Activated B cell treated with CpG ODN at 0.5 μM for 24 hours (primary cell): Measurements from ENCODE around the gene PSD4. TPM values are rescaled to one million over a fixed set of nuclear protein-coding genes. Genes with fewer than 3 reads are reported as not detected.

Experiments
- ATAC-seq: fragments of 200-7000 bp; cut with Tn5 transposase; one replicate; pipeline ENCODE4 v1.10.0; 2021; ENCODE audit warnings: low read depth, mild to moderate bottlenecking, moderate library complexity
- CTCF ChIA-PET: fragments of 350-600 bp; sonication (Branson Sonifier 250); formaldehyde crosslinking; loops from one replicate; lab custom pipeline; 2021; ENCODE audit warnings: antibody characterized with exemption; lab: Charles Lee
- POLR2A ChIA-PET: fragments of 350-600 bp; sonication (Branson Sonifier 250); formaldehyde crosslinking; loops from one replicate; lab custom pipeline; 2021; ENCODE audit warnings: antibody characterized with exemption; lab: Charles Lee
- DNase-seq: peaks from one replicate; pipeline ENCODE4 v3.0.0; 2022
- H3K27ac Mint-ChIP-seq: one replicate; pipeline ENCODE4 v1.8.0; 2020; ENCODE audit warnings: mixed read lengths
- H3K27me3 Mint-ChIP-seq: one replicate; pipeline ENCODE4 v1.8.0; 2021; ENCODE audit warnings: mixed read lengths
- H3K36me3 Mint-ChIP-seq: one replicate; pipeline ENCODE4 v1.8.0; 2021; ENCODE audit warnings: low read depth, mixed read lengths
- H3K4me1 Mint-ChIP-seq: one replicate; pipeline ENCODE4 v1.8.0; 2021; ENCODE audit warnings: mixed read lengths
- H3K4me3 Mint-ChIP-seq: one replicate; pipeline ENCODE4 v1.8.0; 2020; ENCODE audit warnings: mild to moderate bottlenecking, mixed read lengths
- H3K9me3 Mint-ChIP-seq: one replicate; pipeline ENCODE4 v1.8.0; 2020; ENCODE audit warnings: mixed read lengths
- intact Hi-C: fragments of 100-400 bp; cut with micrococcal nuclease; formaldehyde crosslinking; loops from one replicate; pipeline ENCODE4 v1.15.1; 2024
- total RNA-seq: library from RNA; stranded (reverse); gene quantifications from 2 replicates; pipeline ENCODE4 v1.2.3, GENCODE V29; 2022
- TF ChIP-seq, protein P1 (sequence below): fragments of 200-600 bp; IDR thresholded peaks from one replicate; pipeline ENCODE4 v1.8.0; 2022; ENCODE audit warnings: antibody characterized with exemption, mild to moderate bottlenecking

PSD4 gene
- total RNA-seq, 1 donor from 2014 or later: 182 TPM

DNA sequence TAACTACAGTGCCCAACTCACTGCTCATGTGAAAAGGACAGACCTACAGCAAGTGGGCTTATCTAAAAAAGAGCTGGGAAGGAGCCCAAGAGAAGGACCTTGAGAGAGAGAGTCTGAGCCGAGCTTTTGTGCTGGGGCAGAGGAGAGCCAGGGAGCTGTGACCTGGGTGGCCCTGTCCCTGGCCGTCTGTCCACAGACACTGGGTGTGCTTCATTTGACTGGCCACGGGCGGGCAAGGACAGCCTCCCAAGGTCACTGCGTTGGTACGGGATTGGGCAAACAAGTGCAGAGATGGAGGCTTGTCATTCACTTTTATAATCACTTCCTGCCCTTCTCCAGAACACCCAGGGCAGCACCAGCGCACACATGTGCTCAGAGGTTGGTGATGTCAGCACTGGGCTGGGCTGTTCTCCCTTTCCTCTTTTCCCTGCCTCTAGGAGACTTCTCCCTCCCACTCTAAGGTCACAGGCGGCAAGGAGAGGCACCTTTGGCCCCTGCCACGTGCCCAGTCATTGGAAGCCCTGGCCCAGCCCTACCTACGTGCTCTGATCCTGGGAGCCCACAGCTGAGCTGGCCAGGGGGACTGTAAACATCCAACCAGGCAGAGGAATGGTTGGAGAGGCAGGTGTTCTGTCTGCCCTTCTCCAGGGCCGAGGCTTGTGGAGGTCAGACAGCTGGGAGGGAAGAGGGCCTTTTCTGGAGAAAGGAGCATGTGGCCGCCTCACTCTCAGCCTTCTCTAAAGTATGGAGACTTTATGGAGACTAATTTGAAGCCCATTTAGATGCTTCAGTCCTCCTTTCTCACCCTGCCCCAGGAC lies 6.4 kb upstream of the PSD4 start:
- ATAC-seq (no peak), DNase-seq (no peak)
- Mint-ChIP-seq H3K36me3 (peaks cover 3% of the 10 kb centered on the region), H3K27me3 (no peaks in the 10 kb centered on the region), H3K9me3 (peaks cover 4% of the 10 kb centered on the region), H3K4me1 (peaks cover 42% of the 10 kb centered on the region), H3K4me3 (no peak overlapping the region), H3K27ac (peak overlapping the region; percentile 59)
- intact Hi-C loops: no loop called here
- POLR2A ChIA-PET: interaction anchor here (1.1 kb wide), 1 partner anchor 11 kb away, joined by 3 read pairs; no protein-coding TSS in a partner anchor
- TF ChIP-seq, protein P1, sequence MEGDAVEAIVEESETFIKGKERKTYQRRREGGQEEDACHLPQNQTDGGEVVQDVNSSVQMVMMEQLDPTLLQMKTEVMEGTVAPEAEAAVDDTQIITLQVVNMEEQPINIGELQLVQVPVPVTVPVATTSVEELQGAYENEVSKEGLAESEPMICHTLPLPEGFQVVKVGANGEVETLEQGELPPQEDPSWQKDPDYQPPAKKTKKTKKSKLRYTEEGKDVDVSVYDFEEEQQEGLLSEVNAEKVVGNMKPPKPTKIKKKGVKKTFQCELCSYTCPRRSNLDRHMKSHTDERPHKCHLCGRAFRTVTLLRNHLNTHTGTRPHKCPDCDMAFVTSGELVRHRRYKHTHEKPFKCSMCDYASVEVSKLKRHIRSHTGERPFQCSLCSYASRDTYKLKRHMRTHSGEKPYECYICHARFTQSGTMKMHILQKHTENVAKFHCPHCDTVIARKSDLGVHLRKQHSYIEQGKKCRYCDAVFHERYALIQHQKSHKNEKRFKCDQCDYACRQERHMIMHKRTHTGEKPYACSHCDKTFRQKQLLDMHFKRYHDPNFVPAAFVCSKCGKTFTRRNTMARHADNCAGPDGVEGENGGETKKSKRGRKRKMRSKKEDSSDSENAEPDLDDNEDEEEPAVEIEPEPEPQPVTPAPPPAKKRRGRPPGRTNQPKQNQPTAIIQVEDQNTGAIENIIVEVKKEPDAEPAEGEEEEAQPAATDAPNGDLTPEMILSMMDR: no peak
- CTCF ChIA-PET: no interaction called here

GRCh38 chr2:113167962-113168340 lies 5.8 kb upstream of the PSD4 start:
- CTCF ChIA-PET: no interaction called here
- H3K27me3 Mint-ChIP-seq: no peaks in the 10 kb centered on the region
- DNase-seq: no peak
- H3K4me1 Mint-ChIP-seq: peaks cover 48% of the 10 kb centered on the region
- H3K36me3 Mint-ChIP-seq: peaks cover 3% of the 10 kb centered on the region
- intact Hi-C loops: no loop called here
- H3K9me3 Mint-ChIP-seq: peaks cover 4% of the 10 kb centered on the region
- POLR2A ChIA-PET: interaction anchor here (1.1 kb wide), 1 partner anchor 12 kb away, joined by 3 read pairs; no protein-coding TSS in a partner anchor
- no peak overlapping the region for H3K4me3 Mint-ChIP-seq
- peak overlapping the region; percentile 75 for H3K27ac Mint-ChIP-seq
- TF ChIP-seq, protein P1: no peak
- no peak for ATAC-seq

DNA sequence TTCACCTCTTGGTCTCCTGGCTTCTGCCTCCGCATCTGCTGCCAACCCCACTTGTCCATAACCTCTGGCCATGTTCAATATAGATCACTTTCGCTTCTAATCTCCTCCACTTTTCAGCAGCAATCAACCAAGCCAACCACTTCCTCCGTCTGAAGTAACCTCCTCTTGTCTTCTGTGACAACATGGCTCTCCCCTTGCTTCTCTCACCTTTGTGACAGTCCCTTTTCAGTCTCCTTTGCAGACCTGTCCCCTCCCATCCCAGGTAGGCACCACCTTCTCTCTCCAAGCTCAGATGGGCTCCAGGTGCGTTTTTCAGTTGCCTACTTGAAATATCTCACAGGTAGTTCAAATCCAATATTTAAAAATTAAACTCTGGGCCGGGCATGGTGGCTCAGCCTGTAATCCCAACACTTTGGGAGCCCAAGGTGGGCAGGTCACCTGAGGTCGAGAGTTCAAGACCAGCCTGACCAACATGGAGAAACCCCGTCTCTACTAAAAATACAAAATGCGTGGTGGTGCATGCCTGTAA lies 4.7 kb upstream of the PSD4 start:
- ChIA-PET POLR2A (no interaction called here), CTCF (no interaction called here)
- TF ChIP-seq, protein P1: no peak
- DNase-seq: no peak
- intact Hi-C loops: no loop called here
- peak overlapping the region; percentile 75 for H3K27ac Mint-ChIP-seq
- H3K4me1 Mint-ChIP-seq: peaks cover 59% of the 10 kb centered on the region
- peak; percentile 35 for ATAC-seq
- H3K9me3 Mint-ChIP-seq: peaks cover 4% of the 10 kb centered on the region
- H3K27me3 Mint-ChIP-seq: no peaks in the 10 kb centered on the region
- H3K36me3 Mint-ChIP-seq: peaks cover 7% of the 10 kb centered on the region
- peak overlapping the region; percentile 56 for H3K4me3 Mint-ChIP-seq

DNA sequence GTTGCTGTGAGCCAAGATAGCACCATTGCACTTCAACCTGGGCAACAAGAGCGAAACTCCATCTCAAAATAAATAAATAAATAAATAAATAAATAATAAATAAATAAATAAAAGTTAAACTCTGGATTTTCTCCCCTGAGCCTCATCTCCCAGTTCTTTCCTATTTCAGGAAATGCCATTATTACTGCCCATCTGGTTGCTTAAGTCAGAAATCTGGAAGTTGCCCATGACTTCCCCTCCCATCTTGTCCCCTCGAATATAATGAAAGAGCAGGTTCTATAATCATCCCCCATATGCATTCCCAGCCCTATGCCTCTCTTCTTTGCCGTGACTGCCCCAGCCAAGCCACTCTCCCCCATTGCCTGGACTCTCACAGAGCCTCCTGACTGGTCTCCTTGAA lies 4.2 kb upstream of the PSD4 start:
- ChIA-PET POLR2A (no interaction called here), CTCF (no interaction called here)
- DNase-seq: no peak
- intact Hi-C loops: no loop called here
- Mint-ChIP-seq H3K4me1 (peaks cover 63% of the 10 kb centered on the region), H3K36me3 (peaks cover 12% of the 10 kb centered on the region), H3K27ac (peak overlapping the region; percentile 65), H3K9me3 (peaks cover 4% of the 10 kb centered on the region), H3K27me3 (no peaks in the 10 kb centered on the region), H3K4me3 (no peak overlapping the region)
- TF ChIP-seq, protein P1: no peak
- ATAC-seq: no peak
